B cell (primary cell): ENCODE results near the gene CDH16. TPM values are rescaled to one million over a fixed set of nuclear protein-coding genes. Genes with fewer than 3 reads are reported as not detected.

ENCODE experiments used
- ATAC-seq: fragments of 200-7000 bp; cut with Tn5 transposase; one replicate; pipeline ENCODE4 v1.10.0; 2021; ENCODE audit warnings: low read depth, mild to moderate bottlenecking, moderate number of reproducible peaks, moderate library complexity
- CTCF ChIA-PET: fragments of 350-600 bp; sonication (Branson Sonifier 250); formaldehyde crosslinking; loops from one replicate; lab custom pipeline; 2021; ENCODE audit warnings: antibody characterized with exemption, inconsistent platforms; lab: Charles Lee
- POLR2A ChIA-PET: fragments of 350-600 bp; sonication (Branson Sonifier 250); formaldehyde crosslinking; loops from one replicate; lab custom pipeline; 2021; ENCODE audit warnings: antibody characterized with exemption; lab: Charles Lee
- DNase-seq: peaks from one replicate; pipeline ENCODE4 v3.0.0; 2013
- H2AFZ ChIP-seq: 2 replicates; pipeline ENCODE4 v1.6.1; 2012; ENCODE audit warnings: mild to moderate bottlenecking, low read depth, low read length; ENCODE audit not compliant: insufficient read depth, poor library complexity, severe bottlenecking
- H3K27ac ChIP-seq, 2 donors: 1 replicate in 1 of 2; 2 replicates in 1 of 2; pipeline ENCODE4 v1.5.1; 2012 to 2013; ENCODE audit warnings: low read length in 2 of 2, mild to moderate bottlenecking in 2 of 2, moderate library complexity in 1 of 2
- H3K27me3 ChIP-seq, 4 experiments: fragments of 200-600 bp in 1 of 4; sonication (generic) in 1 of 4; replicated peaks in 1 of 4; 1 replicate in 2 of 4; 2 replicates in 2 of 4; pipeline versions ENCODE4 v1.6.1 to v1.7.0; 2013 to 2016; ENCODE audit warnings: low read length in 3 of 4, mild to moderate bottlenecking in 2 of 4, mixed read lengths in 1 of 4, moderate library complexity in 1 of 4; ENCODE audit not compliant: insufficient read depth in 4 of 4, control insufficient read depth in 3 of 4; ENCODE audit errors: control extremely low read depth in 1 of 4
- H3K36me3 ChIP-seq, 2 experiments: replicated peaks in 1 of 2; 1 replicate in 1 of 2; 2 replicates in 1 of 2; pipeline versions ENCODE4 v1.6.1 to v1.7.1; 2013; ENCODE audit warnings: low read length in 1 of 2; ENCODE audit not compliant: insufficient read depth in 2 of 2, control insufficient read depth in 1 of 2; ENCODE audit errors: control extremely low read depth in 1 of 2, extremely low read depth in 1 of 2
- H3K4me1 ChIP-seq, 2 donors: fragments of 200-600 bp in 1 of 2; sonication (generic) in 1 of 2; 1 replicate in 1 of 2; 2 replicates in 1 of 2; pipeline versions ENCODE4 v1.5.1 to v1.6.1; 2013 to 2017; ENCODE audit warnings: low read length in 2 of 2; ENCODE audit not compliant: control insufficient read depth in 2 of 2, insufficient read depth in 2 of 2
- H3K4me2 ChIP-seq: replicated peaks from 2 replicates; pipeline ENCODE3; 2012; ENCODE audit warnings: mild to moderate bottlenecking, low read depth, low read length; ENCODE audit not compliant: poor library complexity, severe bottlenecking
- H3K4me3 ChIP-seq, 5 experiments: fragments of 200-600 bp in 1 of 5; sonication (generic) in 1 of 5; 1 replicate in 3 of 5; 2 replicates in 2 of 5; pipeline versions ENCODE4 v1.5.1 to v1.7.0; 2011 to 2016; ENCODE audit warnings: low read length in 4 of 5, mild to moderate bottlenecking in 4 of 5, low read depth in 2 of 5, control low read depth in 1 of 5, moderate library complexity in 1 of 5; ENCODE audit not compliant: insufficient read depth in 1 of 5; ENCODE audit errors: control extremely low read depth in 1 of 5, extremely low read depth in 1 of 5
- H3K79me2 ChIP-seq: fragments of 200-600 bp; sonication (generic); one replicate; pipeline ENCODE4 v1.6.0; 2016; ENCODE audit warnings: low read length; ENCODE audit not compliant: control insufficient read depth, insufficient read depth
- H3K9ac ChIP-seq: fragments of 200-600 bp; sonication (generic); 2 replicates; pipeline ENCODE4 v1.6.1; 2017; ENCODE audit warnings: mild to moderate bottlenecking, low read length, moderate library complexity
- H3K9me3 ChIP-seq, 3 donors: one replicate each; pipeline versions ENCODE4 v1.6.1 to v1.7.1; 2013; ENCODE audit warnings: low read length in 2 of 3; ENCODE audit not compliant: control insufficient read depth in 2 of 3, insufficient read depth in 1 of 3; ENCODE audit errors: control extremely low read depth in 1 of 3
- H4K20me1 ChIP-seq: 2 replicates; pipeline ENCODE4 v1.6.0; 2012; ENCODE audit warnings: mild to moderate bottlenecking, low read length; ENCODE audit not compliant: insufficient read depth, control insufficient read depth, poor library complexity, severe bottlenecking
- H3K27ac Mint-ChIP-seq: one replicate; pipeline ENCODE4 v1.8.0; 2021; ENCODE audit warnings: mixed read lengths
- H3K27me3 Mint-ChIP-seq: one replicate; pipeline ENCODE4 v1.8.0; 2021; ENCODE audit warnings: mixed read lengths
- H3K4me1 Mint-ChIP-seq: one replicate; pipeline ENCODE4 v1.8.0; 2021; ENCODE audit warnings: mixed read lengths
- H3K4me3 Mint-ChIP-seq: one replicate; pipeline ENCODE4 v1.8.0; 2021; ENCODE audit warnings: mixed read lengths
- H3K9me3 Mint-ChIP-seq: one replicate; pipeline ENCODE4 v1.8.0; 2022; ENCODE audit warnings: mixed read lengths; ENCODE audit not compliant: insufficient read depth
- CTCF ChIP-seq: fragments of 200-600 bp; IDR thresholded peaks from one replicate; pipeline ENCODE4 v1.8.0; 2022; ENCODE audit warnings: antibody characterized with exemption, mild to moderate bottlenecking
- EZH2 ChIP-seq: IDR thresholded peaks from 2 replicates; pipeline ENCODE4 v1.6.1; 2012; ENCODE audit warnings: borderline replicate concordance, low read depth, mild to moderate bottlenecking, moderate library complexity, low read length; ENCODE audit not compliant: insufficient read depth, poor library complexity, severe bottlenecking
- WGBS: methylation state at CpG from one replicate; pipeline ENCODE4 v1.1.5; 2013; ENCODE audit warnings: missing lambda C conversion rate; ENCODE audit not compliant: insufficient coverage; 5-methylcytosine and 5-hydroxymethylcytosine counted together
- intact Hi-C: fragments of 100-400 bp; cut with micrococcal nuclease; formaldehyde crosslinking; loops from one replicate; pipeline ENCODE4 v1.10.0; 2022
- polyA plus RNA-seq: library from polyadenylated mRNA; depleted of rRNA; stranded (reverse); fragments of >200 nt; gene quantifications from 2 replicates; pipeline ENCODE4 v1.2.3, GENCODE V29; 2012
- total RNA-seq, 2 donors: library from RNA; stranded (reverse); fragments of 120-200 nt in 1 of 2; gene quantifications; 1 replicate in 1 of 2; 2 replicates in 1 of 2; pipeline versions ENCODE4 v1.2.3 to v1.2.4, GENCODE V29; 2013 to 2022

CDH16 gene
- total and polyA plus RNA-seq, 2 donors (not counting 1 experiment from before 2014, with no cell fraction given): not detected

GRCh38 chr16:66961065-66961744 is 42.5 kb upstream of the CDH16 start, which contains the start of gene CES3:
CES3 (plus strand) TSS chr16:66961266; CDS start chr16:66961308, 42 bp downstream.
- H3K4me1 ChIP-seq: peaks cover 7 to 14% of the 10 kb centered on the region in 2 donors
- peak within 1 kb of the TSS; percentile 20 to 23 for H3K27ac ChIP-seq
- ChIA-PET CTCF (interaction anchor here (1.0 to 1.9 kb wide), 3 partner anchors 10 to 224 kb away, joined by 3 to 8 read pairs (median 5); no protein-coding TSS in a partner anchor), POLR2A (no interaction called here)
- H3K79me2 ChIP-seq: no peaks in the 10 kb centered on the region
- 75% methylated on average over 11 of the region's 16 CpGs for WGBS
- peaks cover 12% of the 10 kb centered on the region for H3K27me3 Mint-ChIP-seq
- no peak within 1 kb of the TSS for H3K9ac ChIP-seq
- peaks cover 14% of the 10 kb centered on the region for H3K4me1 Mint-ChIP-seq
- ATAC-seq (peak; percentile 60), DNase-seq (peak; percentile 63)
- H3K27me3 ChIP-seq: no peaks in the 10 kb centered on the region
- peak within 1 kb of the TSS; percentile 88 for H2AFZ ChIP-seq
- intact Hi-C loops: no loop called here
- H3K4me2 ChIP-seq: peak within 1 kb of the TSS; percentile 66
- H3K4me3 ChIP-seq: no peak within 1 kb of the TSS
- H3K9me3 ChIP-seq: peaks cover 0 to 3% (median 0%) of the 10 kb centered on the region in 3 donors
- H3K4me3 Mint-ChIP-seq: peak within 1 kb of the TSS; percentile 53
- H3K36me3 ChIP-seq: no peaks in the 10 kb centered on the region
- H3K27ac Mint-ChIP-seq: no peak within 1 kb of the TSS
- TF ChIP-seq CTCF: peak; percentile 69
- TF ChIP-seq EZH2: no peak
- no peaks in the 10 kb centered on the region for H4K20me1 ChIP-seq
- no peaks in the 10 kb centered on the region for H3K9me3 Mint-ChIP-seq

- Mint-ChIP-seq H3K9me3 (no peaks in the 10 kb centered on the region), H3K4me1 (peaks cover 14% of the 10 kb centered on the region), H3K27ac (no peak overlapping the region), H3K27me3 (peaks cover 18% of the 10 kb centered on the region), H3K4me3 (no peak overlapping the region)
- DNase-seq (no peak), ATAC-seq (no peak)
- Histone ChIP-seq H3K4me2 (no peak overlapping the region), H3K9ac (no peak overlapping the region), H4K20me1 (no peaks in the 10 kb centered on the region), H3K4me1 (peaks cover 7 to 14% of the 10 kb centered on the region in 2 donors), H3K4me3 (no peak overlapping the region), H3K36me3 (no peaks in the 10 kb centered on the region), H3K27me3 (no peaks in the 10 kb centered on the region), H3K9me3 (peaks cover 0 to 3% (median 0%) of the 10 kb centered on the region in 3 donors), H3K79me2 (no peaks in the 10 kb centered on the region), H2AFZ (no peak overlapping the region), H3K27ac (no peak overlapping the region)
- ChIA-PET CTCF (interaction anchor here (1.0 to 1.3 kb wide), 2 partner anchors 11 to 195 kb away, joined by 4 to 8 read pairs; no protein-coding TSS in a partner anchor), POLR2A (no interaction called here)
- intact Hi-C loops: no loop called here
- 100% methylated on average over 1 of the region's 1 CpG for WGBS
- TF ChIP-seq EZH2 (no peak), CTCF (no peak)
These were observed 41.6 kb upstream of the CDH16 start for GRCh38 chr16:66960270-66960669.
